HTERT RPE-1 (cell line): ENCODE results near the gene RHBDL3.
"Not testable (repeated sequence)": the region's sequence is repeated elsewhere in the genome, so short reads cannot be mapped to it uniquely, and the experiment has no call there.

Source experiments
- in situ Hi-C: fragments of 300-500 bp; cut with MboI; formaldehyde crosslinking; loops from 4 replicates; pipeline ENCODE4 v1.14.3; 2020; ENCODE audit warnings: low sequenced_read_pairs

The RHBDL3 gene

DNA sequence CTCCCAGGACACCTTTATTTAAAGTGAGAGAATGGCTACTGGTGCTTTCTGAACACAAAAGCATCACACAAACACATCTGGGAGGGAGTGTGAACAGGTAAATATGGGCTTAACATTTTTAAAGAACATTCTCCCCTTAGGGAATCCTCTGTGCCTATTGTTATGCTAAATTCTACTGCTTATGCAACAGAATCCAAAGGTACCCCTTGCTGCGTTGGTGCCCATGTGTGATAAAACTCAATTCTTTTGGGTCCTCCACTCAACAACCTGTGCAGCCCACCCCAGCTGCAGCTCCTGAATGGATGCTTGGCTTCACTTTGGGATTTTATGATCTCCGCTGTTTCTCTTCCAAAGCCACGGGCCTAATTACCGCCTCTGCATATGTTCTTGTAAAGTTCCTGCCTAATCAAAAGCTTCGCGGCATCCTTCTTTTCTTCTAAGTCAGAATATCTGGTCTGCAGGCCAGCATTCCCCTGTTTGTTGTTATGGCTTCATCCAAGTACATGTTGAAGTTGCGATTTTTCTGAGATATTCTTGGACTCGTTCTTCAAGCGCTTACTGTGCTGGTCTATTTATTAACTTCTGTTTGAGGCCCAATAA lies 23.9 kb downstream of the RHBDL3 start:
- in situ Hi-C loops = no loop called here

DNA sequence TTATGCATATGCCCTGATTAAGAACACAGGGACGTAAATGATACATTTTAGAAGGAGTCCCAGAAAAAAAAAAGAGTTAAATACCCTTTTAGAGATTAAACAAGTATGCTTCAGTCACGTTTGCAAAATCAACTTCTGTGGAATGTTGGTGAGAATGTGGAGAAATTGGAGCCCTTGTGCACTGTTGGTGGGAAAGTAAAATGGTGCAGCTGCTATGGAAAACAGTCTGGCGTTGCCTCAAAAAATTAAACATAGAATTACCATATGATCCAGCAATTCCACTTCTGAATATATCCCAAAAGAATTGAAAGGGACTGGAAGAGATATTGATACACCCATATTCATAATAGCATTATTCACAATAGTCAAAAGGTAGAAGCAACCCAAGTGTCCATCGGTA lies 26.5 kb downstream of the RHBDL3 start:
- in situ Hi-C loops = no loop called here

DNA sequence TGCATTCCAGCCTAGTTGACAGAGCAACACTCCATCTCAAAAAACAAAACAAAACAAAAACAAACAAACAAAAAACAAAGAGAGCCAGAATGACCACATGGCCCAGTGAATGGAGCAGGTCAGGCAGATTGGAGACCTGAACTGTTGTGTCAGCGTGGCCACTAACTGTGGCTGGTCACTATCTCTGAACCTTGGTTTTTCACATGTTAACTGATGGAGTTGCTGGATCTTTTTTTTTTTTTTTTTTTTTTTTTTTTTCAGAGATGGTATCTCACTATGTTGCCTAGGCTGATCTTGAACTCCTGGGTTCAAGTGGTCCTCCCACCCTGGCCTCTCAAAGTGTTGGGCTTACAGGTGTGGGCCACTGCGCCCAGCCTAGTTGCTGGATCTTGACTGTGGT lies 31.8 kb downstream of the RHBDL3 start:
- in situ Hi-C loops = no loop called here

DNA sequence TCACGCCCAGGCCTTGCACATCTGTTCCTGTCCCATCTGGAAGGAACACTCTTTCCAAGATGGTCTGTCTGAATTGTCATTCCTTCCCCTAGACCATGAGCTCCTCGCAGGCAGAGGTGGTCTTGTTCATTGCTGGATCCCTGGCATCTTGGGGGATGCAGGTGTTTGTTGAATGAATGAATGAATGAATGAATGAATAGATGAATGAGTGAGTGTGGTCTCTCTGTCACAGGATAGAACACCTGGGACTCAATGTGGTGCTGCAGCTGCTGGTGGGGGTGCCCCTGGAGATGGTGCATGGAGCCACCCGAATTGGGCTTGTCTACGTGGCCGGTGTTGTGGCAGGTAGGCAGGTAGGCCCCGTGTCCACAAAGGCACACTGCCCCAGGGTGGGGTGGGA lies 32.2 kb downstream of the RHBDL3 start:
- in situ Hi-C loops = no loop called here

DNA sequence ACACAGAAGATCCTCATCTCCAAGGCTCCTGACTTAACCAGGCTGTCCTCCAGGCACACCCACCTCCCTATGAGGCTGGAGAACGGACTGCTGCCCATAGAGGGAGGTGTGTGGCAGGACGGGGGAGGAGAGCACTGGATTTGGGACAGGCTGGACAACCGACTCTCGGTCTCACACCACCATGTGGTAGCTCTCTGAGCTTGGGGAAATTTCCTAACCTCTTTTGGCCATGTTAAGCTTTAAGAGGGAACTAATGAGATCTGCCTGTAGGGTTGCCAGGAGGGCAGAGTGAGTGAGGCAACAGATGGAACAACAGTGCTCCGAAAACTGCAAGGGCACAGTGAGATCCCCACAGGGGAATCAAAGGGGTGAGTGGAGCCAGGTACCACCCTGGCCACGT lies 32.7 kb downstream of the RHBDL3 start:
- in situ Hi-C loops = no loop called here

DNA sequence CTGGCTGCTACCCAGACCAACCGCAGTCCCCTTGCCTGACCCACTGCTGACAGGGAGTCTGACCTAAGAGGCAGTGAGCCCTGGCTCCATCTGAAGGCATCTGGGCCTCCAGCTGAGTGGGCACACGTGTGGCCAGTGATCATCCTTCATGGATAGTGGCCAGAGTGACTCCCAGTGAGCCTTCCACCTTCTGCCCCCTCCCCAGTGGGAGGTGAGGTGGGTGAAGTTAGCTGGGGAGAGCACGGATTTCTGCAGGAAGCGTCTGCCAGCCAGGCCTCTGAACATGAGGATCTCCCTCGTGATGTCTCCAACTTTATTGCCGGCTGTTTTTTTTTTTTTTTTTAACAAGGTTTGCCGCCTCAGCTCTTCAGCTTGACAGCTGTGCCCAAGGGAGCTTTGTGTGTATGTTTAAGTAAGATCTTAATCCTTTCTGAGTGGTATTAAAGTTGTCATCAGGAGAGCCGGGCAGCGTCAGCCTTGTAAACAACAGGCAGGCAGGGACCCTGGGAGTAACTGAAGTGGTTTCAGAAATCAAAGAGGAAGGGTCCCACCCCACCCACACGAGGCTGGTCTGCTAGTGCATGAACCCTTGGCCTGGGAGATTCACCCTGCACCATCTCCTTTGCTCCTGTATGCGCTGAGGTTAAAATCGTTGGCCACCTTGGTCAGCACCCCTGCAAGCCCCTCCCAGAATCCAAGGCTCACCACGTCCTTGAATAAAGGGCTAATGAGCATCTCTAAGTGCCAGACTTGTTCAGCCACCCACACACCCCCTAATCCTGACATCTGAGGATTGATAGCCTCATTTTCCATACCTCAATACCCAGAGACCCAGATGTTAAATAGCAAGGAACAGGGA lies 33.3 kb downstream of the RHBDL3 start:
- in situ Hi-C loops = no loop called here

DNA sequence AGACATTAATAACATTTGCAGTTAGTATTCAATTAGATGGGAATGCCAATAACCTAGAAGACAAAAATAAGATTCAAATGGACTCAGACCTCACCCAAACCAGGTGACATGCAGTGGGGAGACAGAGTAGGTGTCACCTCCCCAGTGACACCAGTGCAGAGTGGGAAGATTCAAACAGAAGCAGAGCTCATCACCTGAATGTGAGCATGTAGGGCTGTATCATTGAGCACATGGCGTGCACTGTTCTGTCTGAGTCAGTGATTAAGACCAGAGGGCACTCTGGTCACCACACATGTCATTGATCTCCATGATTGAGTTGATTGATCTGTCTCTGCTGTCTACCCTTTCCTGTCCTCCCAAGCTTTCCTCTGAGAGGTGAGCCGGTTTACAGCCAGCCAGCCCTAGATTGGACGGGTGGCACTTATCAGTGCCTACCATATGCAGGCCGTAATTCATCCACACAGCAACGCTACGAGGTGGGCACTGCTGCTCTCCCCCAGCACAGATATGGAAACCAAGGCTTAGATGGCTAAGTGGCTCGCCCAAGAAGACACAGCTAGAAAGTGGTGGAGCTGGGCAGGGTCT lies 34.0 kb downstream of the RHBDL3 start:
- in situ Hi-C loops = no loop called here

DNA sequence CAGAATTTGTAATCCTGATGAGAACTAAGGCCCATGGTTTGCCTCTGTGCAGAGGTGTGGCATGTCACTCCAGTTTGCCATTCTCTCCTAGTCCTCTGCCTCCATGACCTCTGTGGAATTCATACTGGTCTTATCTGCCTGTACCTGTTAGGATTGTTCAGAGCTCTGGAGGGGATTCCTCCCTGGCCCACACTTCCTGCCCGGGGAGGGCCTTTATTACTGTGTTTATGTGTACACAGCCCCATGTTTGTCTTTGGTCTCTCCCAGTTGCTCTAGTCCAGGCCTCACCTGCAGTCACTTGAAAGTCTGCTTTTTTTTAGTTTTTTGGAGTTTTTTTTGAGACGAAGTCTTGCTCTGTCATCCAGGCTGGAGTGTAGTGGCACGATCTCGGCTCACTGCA lies 36.4 kb downstream of the RHBDL3 start:
- in situ Hi-C loops = no loop called here

DNA sequence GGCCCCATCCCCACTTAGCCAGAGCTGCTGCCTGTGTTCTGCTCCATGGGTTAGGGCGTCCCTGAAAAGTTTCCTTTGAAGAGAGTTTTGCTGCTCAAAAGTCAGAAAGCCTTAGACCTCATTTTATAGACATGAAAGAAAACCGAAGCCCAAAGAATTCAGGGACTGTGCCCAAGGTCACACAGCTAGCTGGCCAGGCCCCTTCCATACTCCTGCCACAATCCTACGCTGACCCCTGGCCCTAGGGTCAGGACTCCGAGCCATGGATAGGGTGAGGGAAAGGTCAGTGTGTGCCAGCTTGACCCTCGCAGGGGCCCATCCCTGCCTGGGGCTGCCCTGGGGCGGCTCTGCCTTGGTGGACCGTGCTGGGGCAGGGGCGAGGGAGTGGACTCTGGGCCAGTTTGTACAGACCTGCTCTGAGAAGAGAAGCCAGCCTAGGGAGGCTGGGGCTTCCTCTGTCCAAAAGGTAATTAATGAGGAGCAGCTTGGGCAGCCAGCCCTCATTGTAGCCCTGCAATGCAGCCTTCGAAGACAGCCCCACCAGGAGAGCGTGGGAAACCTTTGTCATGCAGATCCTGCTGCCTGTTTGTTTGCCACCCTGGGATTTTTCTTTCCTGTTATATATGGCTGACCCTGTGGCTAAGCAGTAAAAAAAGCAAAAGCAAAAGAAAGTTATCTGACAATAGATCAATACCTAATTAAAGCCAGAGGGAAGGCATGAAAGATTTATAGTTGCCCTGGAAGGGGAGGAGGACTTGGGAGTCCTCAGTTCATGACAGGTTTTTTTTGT lies 37.4 kb downstream of the RHBDL3 start:
- in situ Hi-C loops = no loop called here

DNA sequence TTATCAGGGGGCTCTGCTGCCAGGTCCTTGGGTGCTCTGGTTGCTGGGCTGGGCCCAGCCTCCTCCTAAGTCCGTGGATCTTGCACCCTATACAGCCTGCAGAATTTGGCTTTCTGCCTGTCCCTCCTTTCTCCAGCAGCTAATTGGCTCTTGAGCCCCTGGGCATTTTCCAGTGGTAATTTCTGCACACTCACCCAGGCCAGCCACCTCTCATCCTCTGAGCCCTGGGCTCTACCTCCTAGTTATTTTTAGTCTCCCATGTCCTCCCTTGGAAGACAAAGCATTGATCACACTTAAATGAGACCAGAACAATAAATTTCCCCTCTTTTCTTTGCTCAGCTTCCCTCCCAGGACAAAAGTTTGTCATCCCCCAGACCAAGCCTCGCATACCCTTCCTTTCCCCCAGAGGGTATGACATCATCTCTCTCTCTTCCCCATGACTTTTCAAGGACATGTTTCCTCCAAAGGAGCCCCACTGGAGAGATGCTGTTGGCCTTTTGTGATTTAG lies 38.2 kb downstream of the RHBDL3 start:
- in situ Hi-C loops = no loop called here

DNA sequence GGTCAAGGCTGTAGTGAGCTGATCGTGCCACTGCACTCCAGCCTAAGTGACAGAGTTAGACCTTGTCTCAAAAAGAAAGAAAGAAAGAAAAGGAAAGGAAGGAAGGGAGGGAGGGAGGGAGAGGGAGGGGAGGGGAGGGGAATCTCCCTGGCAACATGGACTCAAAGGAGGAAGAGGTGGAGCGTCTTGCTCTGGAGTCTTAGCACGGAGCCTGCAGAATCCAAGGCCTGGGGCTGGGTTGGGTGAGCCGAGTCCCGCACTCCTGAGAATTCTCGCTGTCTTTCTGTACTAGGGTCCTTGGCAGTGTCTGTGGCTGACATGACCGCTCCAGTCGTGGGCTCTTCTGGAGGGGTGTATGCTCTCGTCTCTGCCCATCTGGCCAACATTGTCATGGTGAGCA lies 39.4 kb downstream of the RHBDL3 start:
- in situ Hi-C loops = no loop called here

DNA sequence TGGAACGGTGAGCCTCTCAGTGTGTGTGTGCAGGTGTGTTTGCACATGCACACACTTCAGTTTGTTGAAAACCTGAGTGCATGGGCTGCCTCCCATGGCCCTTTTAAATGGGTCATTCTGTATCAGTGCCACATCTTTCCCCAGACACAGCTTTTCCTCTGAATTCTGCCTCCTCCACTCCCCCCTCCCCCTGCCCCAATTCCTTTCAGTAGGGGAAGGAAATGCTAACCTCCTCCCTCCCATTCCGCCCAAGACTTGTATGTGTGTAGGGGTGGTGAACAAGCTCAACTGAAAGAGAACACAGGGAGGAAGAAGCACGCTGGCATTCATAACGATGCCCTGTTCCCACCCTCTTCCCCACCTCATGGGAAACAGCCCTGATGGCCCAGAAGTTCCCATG lies 42.0 kb downstream of the RHBDL3 start:
- in situ Hi-C loops = no loop called here

DNA sequence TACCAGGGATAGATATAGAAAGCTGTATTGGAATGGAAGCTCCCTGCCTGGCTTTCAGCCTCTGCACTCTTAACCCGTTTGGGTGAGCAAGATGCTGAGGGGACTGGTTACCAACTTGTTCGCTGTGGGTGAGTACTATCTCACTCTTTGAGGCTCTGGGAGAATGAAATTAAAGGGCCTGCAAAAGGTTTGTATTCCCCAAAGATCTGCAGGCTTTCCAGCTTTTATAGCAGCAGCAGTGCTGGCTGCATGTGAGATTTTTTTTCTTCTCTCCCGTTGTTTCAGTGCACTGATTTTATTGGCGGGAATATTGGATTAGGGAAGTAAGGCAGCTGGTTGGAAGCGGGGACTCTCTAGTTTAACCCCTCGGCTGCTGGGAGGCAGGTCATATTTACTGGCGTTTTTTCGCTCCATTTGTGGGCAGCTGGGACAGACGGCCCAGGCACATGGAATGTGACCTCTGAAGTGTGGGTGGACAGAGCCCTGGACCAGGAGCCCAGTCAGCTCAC lies 45.5 kb downstream of the RHBDL3 start:
- in situ Hi-C loops = no loop called here

DNA sequence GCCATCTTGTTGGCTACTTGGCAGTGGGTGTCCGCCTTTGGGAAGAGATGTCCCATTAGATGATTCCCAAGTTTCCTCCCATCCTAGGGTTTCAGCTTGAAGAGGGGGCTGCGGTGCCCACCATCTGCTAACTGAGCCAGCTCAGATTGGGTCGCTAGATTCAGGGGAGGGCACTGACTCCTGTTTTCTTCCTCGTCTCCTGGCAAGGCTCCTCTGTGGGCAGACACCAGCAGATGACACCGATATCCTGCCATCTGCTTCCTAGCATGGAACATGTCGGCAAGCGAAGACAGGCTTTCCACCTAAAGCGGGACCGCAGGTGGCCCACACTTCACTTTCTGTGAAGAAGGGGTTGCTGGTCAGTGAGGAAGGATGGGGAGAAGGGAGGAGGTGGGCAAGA lies 49.0 kb downstream of the RHBDL3 start:
- in situ Hi-C loops = no loop called here

DNA sequence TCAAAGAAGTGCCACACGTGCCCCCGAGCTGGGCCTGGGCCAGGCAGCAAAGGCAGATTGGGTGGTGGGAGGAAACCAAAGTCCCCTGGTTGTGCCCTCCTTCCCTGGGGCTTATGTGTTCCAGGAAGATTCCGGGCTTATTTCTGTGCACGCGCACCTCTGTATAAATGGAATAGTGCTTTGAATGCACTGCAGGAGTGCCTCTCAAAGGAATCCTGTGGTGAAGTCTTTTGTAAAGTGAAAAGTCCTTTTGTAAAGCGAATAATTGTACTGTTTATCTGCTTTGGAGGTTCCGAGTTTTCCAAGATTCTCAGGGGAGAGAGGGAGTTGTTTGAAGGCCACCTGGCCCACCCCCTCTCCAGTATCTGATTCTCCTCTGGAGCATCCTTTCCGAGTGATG lies 49.5 kb downstream of the RHBDL3 start:
- in situ Hi-C loops = no loop called here

DNA sequence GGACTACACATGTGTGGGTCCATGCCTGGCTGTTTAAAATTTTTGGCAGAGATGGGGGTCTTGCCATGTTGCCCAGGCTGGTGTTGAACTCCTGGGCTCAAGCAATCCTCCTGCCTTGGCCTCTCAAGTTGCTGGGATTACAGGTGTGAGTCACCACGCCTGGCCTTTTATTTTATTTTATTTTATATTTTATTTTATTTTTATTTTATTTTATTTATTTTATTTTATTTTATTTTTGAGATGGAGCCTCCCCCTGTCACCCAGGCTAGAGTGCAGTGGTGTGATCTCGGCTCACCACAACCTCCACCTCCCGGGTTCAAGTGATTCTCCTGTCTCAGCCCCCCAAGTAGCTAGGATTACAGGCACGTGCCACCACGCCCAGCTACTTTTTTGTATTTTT lies 51.0 kb downstream of the RHBDL3 start:
- in situ Hi-C loops = not testable (repeated sequence)

DNA sequence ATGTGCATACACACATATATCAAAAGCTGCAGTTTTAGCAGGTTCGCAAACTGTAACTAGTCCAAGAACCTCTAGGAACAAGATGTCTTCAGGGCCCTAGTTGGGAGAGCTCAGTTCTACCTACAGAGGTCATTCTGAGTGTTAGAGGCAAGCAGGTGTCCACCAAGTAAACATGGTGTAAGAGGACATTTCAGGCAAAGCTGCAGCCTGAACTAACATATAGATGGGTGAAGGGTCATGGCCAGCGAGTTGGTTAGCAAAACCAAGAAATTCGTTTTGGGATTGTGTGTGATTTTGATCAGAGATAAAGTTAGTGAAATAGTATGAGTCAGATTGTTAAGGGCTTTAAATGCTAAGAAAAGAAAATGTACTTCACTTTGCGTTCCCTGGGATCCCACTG lies 51.7 kb downstream of the RHBDL3 start:
- in situ Hi-C loops = no loop called here

DNA sequence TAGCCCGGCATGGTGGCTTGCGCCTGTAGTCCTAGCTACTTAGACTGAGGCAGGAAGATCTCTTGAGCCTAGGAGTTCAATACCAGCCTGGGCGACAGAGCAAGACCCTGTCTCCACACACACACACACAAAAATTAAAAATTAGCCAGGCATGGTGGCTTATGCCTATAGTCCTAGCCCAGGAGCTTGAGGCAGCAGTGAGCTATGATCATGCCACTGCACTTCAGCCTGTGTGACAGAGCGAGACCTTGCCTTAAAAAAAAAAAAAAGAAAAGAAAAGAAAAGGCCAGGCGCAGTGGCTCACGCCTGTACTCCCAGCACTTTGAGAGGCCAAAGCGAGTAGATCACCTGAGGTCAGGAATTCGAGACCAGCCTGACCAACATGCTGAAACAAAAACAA lies 52.4 kb downstream of the RHBDL3 start:
- in situ Hi-C loops = no loop called here

DNA sequence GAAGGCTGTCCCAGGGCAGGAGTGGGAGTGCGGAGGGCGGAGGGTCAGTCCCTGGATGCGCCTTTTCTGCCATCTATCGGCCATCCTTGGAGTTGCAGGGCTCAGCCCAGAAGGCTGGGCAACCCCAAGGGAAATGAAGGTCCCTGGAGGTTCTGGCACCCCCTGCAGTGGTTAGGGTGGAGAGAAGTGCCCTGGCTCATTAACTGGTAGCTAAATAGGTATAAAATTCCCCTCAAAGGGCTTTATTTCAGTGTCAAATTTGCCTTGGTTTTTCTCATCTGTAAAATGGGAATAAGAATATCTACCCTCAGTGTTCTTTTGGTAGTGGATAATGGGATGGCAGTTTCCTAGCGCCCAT lies 53.9 kb downstream of the RHBDL3 start:
- in situ Hi-C loops = no loop called here

DNA sequence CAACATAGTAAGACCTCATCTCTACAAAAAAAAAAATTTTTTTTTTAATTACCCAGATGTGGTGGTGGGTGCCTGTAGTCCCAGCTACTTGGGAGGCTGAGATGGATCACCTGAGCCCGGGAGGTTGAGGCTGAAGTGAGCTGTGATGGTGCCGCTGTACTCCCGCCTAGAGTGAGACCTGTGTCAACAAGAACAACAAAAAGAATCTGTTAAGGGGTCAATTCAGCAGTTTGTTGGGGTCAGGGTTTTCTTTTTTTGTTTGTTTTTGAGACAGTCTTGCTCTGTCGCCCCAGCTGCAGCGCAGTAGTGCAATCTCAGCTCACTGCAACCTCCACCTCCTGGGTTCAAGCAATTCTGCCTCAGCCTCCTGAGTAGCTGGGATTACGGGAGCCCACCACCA lies 54.4 kb downstream of the RHBDL3 start:
- in situ Hi-C loops = not testable (repeated sequence)

DNA sequence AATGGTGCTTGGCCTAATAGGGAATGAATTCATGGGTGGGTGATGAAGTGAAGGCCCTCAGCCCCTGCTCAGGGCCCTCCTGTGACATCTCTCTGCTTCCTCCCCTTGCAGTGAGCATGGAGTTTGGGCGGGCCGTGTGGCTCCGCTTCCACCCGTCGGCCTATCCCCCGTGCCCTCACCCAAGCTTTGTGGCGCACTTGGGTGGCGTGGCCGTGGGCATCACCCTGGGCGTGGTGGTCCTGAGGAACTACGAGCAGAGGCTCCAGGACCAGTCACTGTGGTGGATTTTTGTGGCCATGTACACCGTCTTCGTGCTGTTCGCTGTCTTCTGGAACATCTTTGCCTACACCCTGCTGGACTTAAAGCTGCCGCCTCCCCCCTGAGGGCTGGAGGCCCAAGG lies 55.2 kb downstream of the RHBDL3 start:
- in situ Hi-C loops = no loop called here
